Neural cell (in vitro differentiated cells): ENCODE results near the gene SURF4. TPM values are rescaled to one million over a fixed set of nuclear protein-coding genes. Genes with fewer than 3 reads are reported as not detected.

Experiments
- H2AFZ ChIP-seq: fragments of 200-600, 300-800 bp; sonication (generic), shearing (Covaris generic); 2 replicates; pipeline ENCODE4 v1.6.0; 2014; ENCODE audit warnings: low read depth, mild to moderate bottlenecking, antibody characterized with exemption, low read length, moderate library complexity
- H3F3A ChIP-seq: fragments of 200-600 bp; shearing (Covaris generic); 2 replicates; pipeline ENCODE4 v1.6.1; 2016; ENCODE audit warnings: mild to moderate bottlenecking, moderate library complexity, mixed read lengths, antibody characterized with exemption, low read length; ENCODE audit not compliant: insufficient read depth, poor library complexity, severe bottlenecking
- H3K27ac ChIP-seq: fragments of 200-600, 300-800 bp; sonication (generic), shearing (Covaris generic); 2 replicates; pipeline ENCODE4 v1.5.1; 2014; ENCODE audit warnings: mild to moderate bottlenecking, low read length, moderate library complexity
- H3K27me3 ChIP-seq: fragments of 300-800, 200-600 bp; sonication (generic), shearing (Covaris generic); 2 replicates; pipeline ENCODE4 v1.6.0; 2014; ENCODE audit warnings: mild to moderate bottlenecking, low read depth, low read length, moderate library complexity; ENCODE audit not compliant: insufficient read depth
- H3K36me3 ChIP-seq: fragments of 300-800, 200-600 bp; sonication (generic), shearing (Covaris generic); 2 replicates; pipeline ENCODE4 v1.5.1; 2014; ENCODE audit warnings: mild to moderate bottlenecking, antibody characterized with exemption, low read length, moderate library complexity; ENCODE audit not compliant: insufficient read depth
- H3K4me2 ChIP-seq: fragments of 300-800, 200-600 bp; sonication (generic), shearing (Covaris generic); 2 replicates; pipeline ENCODE4 v1.6.0; 2014; ENCODE audit warnings: mild to moderate bottlenecking, low read length
- H3K4me3 ChIP-seq: fragments of 300-800, 200-600 bp; sonication (generic), shearing (Covaris generic); 2 replicates; pipeline ENCODE4 v1.5.1; 2014; ENCODE audit warnings: mild to moderate bottlenecking, low read length, moderate library complexity
- H3K79me2 ChIP-seq: fragments of 200-600 bp; shearing (Covaris generic); replicated peaks from 2 replicates; pipeline ENCODE4 v1.6.0; 2014; ENCODE audit warnings: mild to moderate bottlenecking, low read length, moderate library complexity; ENCODE audit not compliant: insufficient read depth
- H3K9ac ChIP-seq: fragments of 300-800, 200-600 bp; sonication (generic), shearing (Covaris generic); 2 replicates; pipeline ENCODE4 v1.6.1; 2016; ENCODE audit warnings: mild to moderate bottlenecking, low read length, mixed read lengths
- H3K9me2 ChIP-seq: fragments of 200-600 bp; shearing (Covaris generic); 2 replicates; pipeline ENCODE4 v1.6.1; 2016; ENCODE audit warnings: mild to moderate bottlenecking, low read length, mixed read lengths; ENCODE audit not compliant: insufficient read depth
- H3K9me3 ChIP-seq: fragments of 200-600, 300-800 bp; sonication (generic), shearing (Covaris generic); 2 replicates; pipeline ENCODE4 v1.6.1; 2016; ENCODE audit warnings: mild to moderate bottlenecking, mixed run types, low read length, moderate library complexity, mixed read lengths
- H4K20me1 ChIP-seq: fragments of 200-600 bp; shearing (Covaris generic); 2 replicates; pipeline ENCODE4 v1.6.1; 2016; ENCODE audit warnings: mild to moderate bottlenecking, mixed run types; ENCODE audit not compliant: insufficient read depth
- EP300 ChIP-seq: fragments of 450-650 bp; conservative IDR thresholded peaks from 2 replicates; pipeline ENCODE4 v1.6.1; 2014; ENCODE audit warnings: antibody characterized with exemption, mild to moderate bottlenecking, moderate library complexity; ENCODE audit not compliant: poor library complexity, severe bottlenecking
- EZH2 ChIP-seq: fragments of 200-600, 300-800 bp; shearing (Covaris generic), sonication (generic); IDR thresholded peaks from 2 replicates; pipeline ENCODE4 v1.6.1; 2014; ENCODE audit warnings: antibody characterized with exemption, low read length, borderline replicate concordance, mild to moderate bottlenecking; ENCODE audit not compliant: insufficient read depth, poor library complexity, severe bottlenecking
- MXI1 ChIP-seq: fragments of 450-650 bp; conservative IDR thresholded peaks from 2 replicates; pipeline ENCODE4 v1.6.1; 2014; ENCODE audit warnings: antibody characterized with exemption, mild to moderate bottlenecking; ENCODE audit not compliant: poor library complexity, severe bottlenecking
- RAD21 ChIP-seq: fragments of 450-650 bp; conservative IDR thresholded peaks from 2 replicates; pipeline ENCODE4 v1.6.1; 2014; ENCODE audit warnings: antibody characterized with exemption, mild to moderate bottlenecking, moderate library complexity
- SMC3 ChIP-seq: fragments of 450-650 bp; conservative IDR thresholded peaks from 2 replicates; pipeline ENCODE4 v1.6.1; 2014; ENCODE audit warnings: antibody characterized with exemption, mild to moderate bottlenecking, moderate library complexity; ENCODE audit not compliant: poor library complexity
- TAF1 ChIP-seq: IDR thresholded peaks from 2 replicates; pipeline ENCODE4 v1.6.1; 2012; ENCODE audit warnings: low read depth
- polyA plus RNA-seq: library from polyadenylated mRNA; depleted of rRNA; stranded (reverse); fragments of >200 nt; gene quantifications from 2 replicates; pipeline ENCODE4 v1.2.3, GENCODE V29; 2014
- TF ChIP-seq, protein P1 (sequence below): fragments of 450-650 bp; IDR thresholded peaks from 2 replicates; pipeline ENCODE4 v1.5.1; 2014; ENCODE audit warnings: antibody characterized with exemption, mild to moderate bottlenecking, moderate library complexity; ENCODE audit not compliant: poor library complexity, severe bottlenecking
- TF ChIP-seq, protein P2 (sequence below): IDR thresholded peaks from 2 replicates; pipeline ENCODE4 v1.6.1; 2012; ENCODE audit warnings: borderline replicate concordance

SURF4 gene
- polyA plus RNA-seq, 1 donor from 2014 or later: 78.3 TPM

- Histone ChIP-seq H3K36me3 (no peaks in the 10 kb centered on the region), H3K4me2 (no peak overlapping the region), H3K9me3 (no peaks in the 10 kb centered on the region), H4K20me1 (no peaks in the 10 kb centered on the region), H2AFZ (no peak overlapping the region), H3K27ac (no peak overlapping the region), H3K79me2 (peaks cover 28% of the 10 kb centered on the region), H3F3A (no peaks in the 10 kb centered on the region), H3K9ac (no peak overlapping the region), H3K4me3 (peak overlapping the region; percentile 38), H3K27me3 (no peaks in the 10 kb centered on the region), H3K9me2 (no peaks in the 10 kb centered on the region)
- TF ChIP-seq, protein P1, sequence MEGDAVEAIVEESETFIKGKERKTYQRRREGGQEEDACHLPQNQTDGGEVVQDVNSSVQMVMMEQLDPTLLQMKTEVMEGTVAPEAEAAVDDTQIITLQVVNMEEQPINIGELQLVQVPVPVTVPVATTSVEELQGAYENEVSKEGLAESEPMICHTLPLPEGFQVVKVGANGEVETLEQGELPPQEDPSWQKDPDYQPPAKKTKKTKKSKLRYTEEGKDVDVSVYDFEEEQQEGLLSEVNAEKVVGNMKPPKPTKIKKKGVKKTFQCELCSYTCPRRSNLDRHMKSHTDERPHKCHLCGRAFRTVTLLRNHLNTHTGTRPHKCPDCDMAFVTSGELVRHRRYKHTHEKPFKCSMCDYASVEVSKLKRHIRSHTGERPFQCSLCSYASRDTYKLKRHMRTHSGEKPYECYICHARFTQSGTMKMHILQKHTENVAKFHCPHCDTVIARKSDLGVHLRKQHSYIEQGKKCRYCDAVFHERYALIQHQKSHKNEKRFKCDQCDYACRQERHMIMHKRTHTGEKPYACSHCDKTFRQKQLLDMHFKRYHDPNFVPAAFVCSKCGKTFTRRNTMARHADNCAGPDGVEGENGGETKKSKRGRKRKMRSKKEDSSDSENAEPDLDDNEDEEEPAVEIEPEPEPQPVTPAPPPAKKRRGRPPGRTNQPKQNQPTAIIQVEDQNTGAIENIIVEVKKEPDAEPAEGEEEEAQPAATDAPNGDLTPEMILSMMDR: no peak
- TF ChIP-seq, protein P2, sequence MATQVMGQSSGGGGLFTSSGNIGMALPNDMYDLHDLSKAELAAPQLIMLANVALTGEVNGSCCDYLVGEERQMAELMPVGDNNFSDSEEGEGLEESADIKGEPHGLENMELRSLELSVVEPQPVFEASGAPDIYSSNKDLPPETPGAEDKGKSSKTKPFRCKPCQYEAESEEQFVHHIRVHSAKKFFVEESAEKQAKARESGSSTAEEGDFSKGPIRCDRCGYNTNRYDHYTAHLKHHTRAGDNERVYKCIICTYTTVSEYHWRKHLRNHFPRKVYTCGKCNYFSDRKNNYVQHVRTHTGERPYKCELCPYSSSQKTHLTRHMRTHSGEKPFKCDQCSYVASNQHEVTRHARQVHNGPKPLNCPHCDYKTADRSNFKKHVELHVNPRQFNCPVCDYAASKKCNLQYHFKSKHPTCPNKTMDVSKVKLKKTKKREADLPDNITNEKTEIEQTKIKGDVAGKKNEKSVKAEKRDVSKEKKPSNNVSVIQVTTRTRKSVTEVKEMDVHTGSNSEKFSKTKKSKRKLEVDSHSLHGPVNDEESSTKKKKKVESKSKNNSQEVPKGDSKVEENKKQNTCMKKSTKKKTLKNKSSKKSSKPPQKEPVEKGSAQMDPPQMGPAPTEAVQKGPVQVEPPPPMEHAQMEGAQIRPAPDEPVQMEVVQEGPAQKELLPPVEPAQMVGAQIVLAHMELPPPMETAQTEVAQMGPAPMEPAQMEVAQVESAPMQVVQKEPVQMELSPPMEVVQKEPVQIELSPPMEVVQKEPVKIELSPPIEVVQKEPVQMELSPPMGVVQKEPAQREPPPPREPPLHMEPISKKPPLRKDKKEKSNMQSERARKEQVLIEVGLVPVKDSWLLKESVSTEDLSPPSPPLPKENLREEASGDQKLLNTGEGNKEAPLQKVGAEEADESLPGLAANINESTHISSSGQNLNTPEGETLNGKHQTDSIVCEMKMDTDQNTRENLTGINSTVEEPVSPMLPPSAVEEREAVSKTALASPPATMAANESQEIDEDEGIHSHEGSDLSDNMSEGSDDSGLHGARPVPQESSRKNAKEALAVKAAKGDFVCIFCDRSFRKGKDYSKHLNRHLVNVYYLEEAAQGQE: no peak
- TF ChIP-seq EZH2: no peak
- no peak for TF ChIP-seq MXI1
Measured at GRCh38 chr9:133367778-133368177, 8.1 kb downstream of the SURF4 start.

DNA sequence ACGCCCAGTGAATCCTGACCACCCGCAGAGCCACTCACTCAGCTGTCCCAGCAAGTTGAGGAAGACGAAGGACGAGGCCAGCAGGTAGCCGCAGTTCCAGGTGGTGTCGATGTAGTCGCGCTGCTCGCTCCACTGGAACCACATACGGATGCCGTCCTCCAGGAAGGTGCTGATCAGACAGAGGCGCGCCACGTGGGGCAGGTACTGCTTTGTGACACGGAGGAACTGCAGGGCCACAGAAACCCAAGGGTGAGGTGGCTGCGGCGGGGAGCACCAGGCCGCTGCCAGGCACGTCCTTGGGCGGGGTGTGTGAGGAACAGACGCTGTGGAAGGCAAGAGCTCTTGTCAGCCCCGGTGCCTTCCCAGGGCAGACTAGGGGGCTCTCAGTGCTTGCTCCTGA, 8.6 kb downstream of the SURF4 start:
- TF ChIP-seq SMC3 (no peak), EP300 (no peak), RAD21 (no peak), EZH2 (no peak), TAF1 (no peak)
- TF ChIP-seq, protein P1: no peak
- Histone ChIP-seq H3K27ac (no peak overlapping the region), H3F3A (no peaks in the 10 kb centered on the region), H3K4me3 (no peak overlapping the region), H3K9me3 (no peaks in the 10 kb centered on the region), H4K20me1 (no peaks in the 10 kb centered on the region), H3K36me3 (no peaks in the 10 kb centered on the region), H3K27me3 (no peaks in the 10 kb centered on the region), H2AFZ (no peak overlapping the region), H3K9ac (no peak overlapping the region), H3K9me2 (no peaks in the 10 kb centered on the region), H3K79me2 (peaks cover 22% of the 10 kb centered on the region), H3K4me2 (no peak overlapping the region)
